Nucleus accumbens (tissue), 56 donors: ENCODE results near the gene MBD3L3.
"Not testable (repeated sequence)": the region's sequence is repeated elsewhere in the genome, so short reads cannot be mapped to it uniquely, and the experiment has no call there.

Source experiments
- DNase-seq, 56 donors: peaks; one replicate each; lab custom pipeline; 2025; lab: John Stamatoyannopoulos, UW

Gene MBD3L3

DNA sequence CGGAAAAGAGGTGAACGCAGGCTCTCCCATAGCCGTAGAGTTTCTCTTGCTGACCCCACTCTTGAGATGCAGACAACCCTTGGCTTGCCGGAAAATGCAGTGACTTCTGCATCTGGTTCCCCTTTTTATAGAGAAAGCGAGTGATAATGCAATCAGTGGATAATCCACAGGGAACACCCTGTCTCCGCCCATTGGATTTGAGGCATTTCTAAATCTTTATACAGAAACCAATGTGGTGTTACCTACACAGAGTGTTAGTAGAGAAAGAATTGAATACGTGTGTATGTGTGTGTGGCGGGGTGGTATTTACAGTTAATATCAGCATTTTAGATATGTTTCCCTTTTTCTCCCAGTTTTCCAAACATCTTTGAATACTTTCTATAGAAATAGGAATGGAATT lies at the start of gene MBD3L3:
MBD3L3 (minus strand) TSS at position 101 of the 400 bp plus-strand sequence; CDS start at position 30, 71 bp downstream.
- DNase-seq, result not testable (repeated sequence)

DNA sequence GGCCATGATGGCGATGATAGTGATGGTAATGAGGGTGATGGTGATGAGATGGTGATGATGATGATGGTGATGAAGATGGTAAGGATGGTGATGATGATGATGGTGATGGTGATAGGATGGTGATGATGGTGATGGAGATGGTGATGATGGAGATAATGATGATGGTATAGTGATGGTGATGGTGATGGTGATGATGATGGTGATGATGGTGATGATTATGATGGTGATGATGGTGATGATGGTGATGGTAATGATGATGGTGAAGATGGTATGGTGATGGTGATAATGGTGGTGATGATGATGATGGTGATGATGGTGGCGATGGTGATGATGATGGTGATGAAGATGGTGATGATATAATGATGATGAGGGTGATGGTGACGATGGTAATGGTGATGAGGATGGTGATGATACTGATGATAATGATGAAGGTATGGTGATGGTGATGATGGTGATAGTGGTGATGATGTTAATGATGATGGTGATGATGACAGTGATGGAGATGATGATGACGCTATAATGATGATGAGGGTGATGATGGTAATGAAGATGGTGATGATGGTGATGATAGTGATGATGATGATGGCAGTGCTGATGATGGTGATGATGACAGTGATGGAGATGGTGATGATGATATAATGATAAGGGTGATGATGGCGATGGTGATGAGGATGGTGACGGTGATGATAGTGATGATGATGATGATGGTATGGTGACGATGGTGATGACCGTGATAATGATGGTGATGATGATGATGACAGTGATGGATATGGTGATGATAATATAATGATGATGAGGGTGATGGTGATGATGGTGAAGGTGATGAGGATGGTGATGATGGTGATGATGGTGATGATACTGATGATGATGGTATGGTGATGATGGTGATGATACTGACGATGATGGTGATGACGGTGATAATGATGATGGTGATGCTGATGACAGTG lies 48.5 kb upstream of the MBD3L3 start:
- DNase-seq, result no peak

DNA sequence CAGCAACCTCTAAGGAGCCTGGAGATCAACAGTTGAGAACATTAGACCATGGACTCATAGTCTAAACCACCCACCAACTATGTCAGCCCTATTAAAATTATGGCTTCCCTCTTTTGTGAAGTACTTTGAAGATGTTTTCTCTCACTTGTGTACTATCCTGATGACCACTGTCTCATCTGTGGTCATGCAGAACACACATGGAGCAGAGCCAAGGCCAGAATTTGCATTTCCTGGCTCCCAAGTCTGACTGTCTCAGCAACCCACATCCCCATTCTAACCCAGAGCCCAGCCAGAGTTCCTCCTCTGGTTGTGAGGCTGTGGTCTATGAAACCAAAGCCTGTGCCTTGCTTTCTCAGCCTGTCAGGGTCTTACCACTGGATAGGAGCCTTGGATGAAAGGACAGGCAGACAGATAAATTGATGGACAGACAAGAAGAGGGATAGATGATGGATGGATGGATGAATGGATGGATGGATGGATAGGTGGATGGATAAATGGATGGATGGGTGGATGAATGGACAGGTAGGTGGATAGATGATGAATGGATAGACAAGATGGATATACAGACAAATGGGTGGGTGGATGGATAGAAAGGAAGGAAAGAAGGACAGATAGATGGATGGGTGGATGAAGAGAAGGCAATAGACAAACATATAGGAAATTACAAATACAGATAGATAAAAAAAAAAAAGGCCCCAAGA lies 46.4 kb upstream of the MBD3L3 start:
- DNase-seq, result peak in 4 of 56 donors; percentile 2 to 21 (median 8)

DNA sequence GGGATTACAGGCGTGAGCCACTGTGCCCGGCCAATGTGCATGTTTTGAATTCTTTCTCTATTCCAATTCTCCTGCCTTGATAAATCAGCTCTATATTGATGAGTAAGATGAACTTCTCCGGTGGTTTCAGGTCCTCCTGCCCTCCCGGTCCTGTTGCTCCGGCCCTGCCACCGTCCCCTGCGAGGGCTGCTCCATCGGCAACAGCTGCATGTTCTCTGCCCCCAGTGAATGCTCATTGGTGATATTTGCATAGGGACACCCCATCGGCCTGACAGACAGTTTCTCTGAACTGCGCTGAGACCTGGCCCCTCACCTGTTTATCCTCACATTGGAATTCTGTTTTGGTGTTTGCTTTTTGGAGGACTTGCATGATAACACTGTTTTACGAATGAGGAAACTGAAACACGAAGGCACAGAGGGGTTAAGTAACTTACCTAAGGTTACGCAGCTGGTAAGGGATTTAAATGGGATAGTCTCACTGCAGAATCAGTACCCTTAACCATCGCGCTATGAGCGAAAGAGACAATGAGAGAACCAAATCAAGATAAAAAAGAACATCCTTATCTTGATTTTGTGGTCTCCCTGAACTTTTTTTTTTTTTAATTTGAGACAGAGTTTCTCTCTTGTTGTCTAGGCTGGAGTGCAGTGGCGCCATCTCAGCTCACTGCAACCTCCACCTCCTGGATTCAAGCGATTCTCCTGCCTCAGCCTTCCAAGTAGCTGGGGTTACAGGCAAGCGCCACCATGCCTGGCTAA lies 43.2 kb upstream of the MBD3L3 start:
- no peak for DNase-seq

DNA sequence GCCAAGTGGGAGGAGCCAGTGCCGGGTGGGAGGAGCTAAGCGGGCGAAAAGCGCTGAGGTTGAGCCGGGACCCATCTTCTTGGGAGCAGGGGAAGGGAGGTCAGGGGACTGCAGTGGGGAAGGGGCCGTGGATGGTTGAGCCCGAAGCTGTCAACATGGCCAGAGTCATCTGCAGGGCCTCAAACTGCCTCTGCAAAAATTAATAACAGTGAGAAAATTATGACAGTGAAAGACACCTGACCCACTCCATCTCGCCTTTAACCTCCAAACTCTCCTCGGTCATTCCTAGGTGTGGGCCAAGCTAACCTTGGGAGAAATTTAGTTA lies 41.1 kb upstream of the MBD3L3 start:
- no peak for DNase-seq

DNA sequence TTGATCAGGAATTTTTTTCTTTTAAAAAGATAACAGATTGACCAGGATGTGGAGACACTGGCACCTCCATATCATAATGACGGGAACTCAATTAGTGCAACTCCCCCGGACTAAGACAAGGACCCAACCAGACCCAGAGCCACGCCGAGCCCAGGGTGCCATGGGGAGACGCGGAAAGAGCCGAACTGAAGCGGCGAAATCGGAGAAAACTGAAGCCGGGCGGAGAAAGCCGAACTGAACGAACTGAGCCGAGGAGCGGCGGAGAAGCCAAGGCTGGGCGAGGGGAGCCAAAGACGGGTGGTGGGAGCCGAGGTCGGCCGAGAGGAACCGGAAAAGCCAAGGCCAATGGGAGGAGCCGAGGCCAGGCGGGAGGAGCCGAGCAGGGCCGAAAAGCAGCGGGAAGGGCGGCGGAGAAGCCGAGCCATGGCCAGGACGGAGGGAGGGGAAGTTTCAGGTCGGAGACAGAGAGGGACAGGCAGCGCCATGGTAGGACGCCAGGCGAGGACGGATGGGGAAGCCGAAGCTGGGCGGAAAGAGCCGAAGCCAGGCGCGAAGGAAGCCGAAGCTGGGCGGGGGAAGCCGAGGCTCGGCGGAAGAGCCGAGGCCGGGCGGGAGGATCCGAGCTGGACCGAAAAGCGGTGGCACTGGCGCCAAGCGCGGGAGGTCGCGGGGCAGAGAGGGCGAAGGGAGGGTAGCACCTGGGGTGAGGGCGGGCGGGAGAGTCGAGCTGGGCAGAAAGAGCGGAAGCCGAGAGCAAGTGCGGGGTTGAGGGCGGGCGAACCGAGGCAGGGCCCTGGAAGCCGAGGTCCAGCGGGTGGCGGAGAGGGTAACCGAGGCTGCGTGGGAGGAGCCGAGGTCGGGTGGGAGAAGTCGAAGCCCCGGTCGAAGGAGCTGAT lies 40.5 kb upstream of the MBD3L3 start:
- DNase-seq, result peak in 55 of 56 donors; percentile 46 to 97 (median 90)

DNA sequence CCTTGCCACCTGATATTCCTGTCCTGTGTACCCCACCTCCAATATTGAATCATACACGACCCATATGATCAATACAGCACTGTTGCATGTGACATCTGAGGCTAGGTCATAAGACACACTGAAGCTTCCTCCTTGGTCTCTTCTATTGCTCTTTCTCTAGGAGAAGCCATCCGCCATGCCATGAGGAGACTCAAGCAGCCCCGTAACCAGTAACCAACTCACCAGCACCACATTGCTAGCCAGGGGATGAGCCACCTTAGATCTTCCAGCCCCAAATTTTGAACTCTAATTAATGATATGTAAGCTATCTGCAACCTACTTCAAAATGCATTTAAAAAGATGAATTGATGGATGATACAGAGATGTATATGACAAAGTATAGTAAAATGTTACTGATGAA lies 39.6 kb upstream of the MBD3L3 start:
- DNase-seq, result no peak

DNA sequence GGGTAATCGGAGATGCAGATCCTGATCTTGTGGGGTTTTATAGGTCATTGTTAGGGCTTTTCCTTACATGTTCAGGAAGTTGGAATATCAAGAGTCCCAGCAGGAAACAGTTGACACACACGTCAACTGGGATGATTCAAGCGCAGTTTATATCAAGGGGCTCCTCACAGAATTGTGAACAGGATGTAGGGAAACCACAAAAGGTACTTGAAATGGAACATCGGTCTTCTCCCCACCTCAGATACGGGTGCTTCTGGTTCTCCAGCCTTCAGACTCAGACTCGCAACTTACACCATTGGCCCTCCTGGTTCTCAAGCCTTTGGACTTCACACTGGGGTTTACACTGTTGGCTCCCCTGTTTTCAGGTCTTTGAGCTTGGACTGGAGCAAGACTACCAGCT lies 30.5 kb upstream of the MBD3L3 start:
- no peak for DNase-seq

DNA sequence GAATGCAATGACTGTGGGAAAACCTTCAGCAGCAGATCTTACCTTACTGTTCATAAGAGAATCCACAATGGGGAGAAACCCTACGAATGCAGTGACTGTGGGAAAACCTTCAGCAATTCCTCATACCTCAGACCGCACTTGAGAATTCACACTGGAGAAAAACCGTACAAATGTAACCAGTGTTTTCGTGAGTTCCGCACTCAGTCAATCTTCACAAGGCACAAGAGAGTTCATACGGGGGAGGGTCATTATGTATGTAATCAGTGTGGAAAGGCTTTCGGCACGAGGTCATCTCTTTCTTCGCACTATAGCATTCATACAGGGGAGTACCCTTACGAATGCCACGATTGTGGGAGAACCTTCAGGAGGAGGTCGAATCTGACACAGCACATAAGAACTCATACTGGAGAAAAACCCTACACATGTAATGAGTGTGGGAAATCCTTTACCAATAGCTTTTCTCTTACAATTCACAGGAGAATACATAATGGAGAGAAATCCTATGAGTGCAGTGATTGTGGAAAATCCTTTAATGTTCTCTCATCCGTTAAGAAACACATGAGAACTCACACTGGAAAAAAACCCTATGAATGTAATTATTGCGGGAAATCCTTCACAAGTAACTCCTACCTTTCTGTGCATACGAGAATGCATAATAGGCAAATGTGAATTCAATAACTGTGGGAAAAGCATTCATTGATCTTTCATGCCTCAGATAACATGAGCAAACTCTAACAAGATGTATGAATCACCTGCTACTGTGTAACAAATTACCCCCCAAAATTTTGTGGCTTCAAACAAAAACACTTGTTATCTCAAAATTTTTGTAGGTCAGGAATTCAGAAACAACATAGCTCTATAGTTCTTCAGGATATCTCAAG lies 24.8 kb upstream of the MBD3L3 start:
- no peak for DNase-seq

DNA sequence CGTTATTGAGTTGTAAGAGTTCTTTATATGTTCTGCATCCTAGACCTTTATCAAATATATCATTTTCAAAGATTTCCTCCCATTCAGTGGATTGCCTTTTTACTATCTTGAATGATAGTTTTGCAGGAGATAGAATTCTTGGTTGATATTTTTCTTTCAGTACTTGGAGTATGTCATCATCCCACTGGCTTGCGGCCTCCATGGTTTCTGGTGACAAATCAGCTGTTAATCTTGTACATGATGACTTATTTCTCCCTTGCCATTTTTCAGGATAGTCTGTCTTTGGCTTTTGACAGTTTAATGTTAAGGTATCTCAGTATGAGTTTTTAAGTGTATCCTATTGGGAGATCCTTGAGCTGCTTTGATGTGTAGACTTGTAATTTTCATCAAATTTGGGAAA lies 19.5 kb upstream of the MBD3L3 start:
- no peak for DNase-seq

DNA sequence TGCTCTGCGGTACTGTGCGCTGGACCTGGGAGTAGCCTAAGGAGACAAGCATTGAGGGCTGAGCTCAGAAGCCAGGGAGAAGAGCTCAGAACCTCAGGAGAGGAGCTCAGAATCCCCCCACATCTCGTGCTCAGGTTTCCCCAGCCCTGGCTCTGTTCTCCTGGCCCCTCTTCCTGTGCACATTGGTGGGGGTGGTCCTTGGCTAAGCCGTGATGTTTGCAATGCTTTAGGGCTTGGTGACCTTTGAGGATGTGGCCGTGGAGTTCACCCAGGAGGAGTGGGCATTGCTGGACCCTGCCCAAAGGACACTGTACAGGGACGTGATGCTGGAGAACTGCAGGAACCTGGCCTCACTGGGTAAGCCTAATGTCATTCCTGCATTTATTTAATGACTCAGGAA lies 17.7 kb upstream of the MBD3L3 start:
- DNase-seq, result no peak

DNA sequence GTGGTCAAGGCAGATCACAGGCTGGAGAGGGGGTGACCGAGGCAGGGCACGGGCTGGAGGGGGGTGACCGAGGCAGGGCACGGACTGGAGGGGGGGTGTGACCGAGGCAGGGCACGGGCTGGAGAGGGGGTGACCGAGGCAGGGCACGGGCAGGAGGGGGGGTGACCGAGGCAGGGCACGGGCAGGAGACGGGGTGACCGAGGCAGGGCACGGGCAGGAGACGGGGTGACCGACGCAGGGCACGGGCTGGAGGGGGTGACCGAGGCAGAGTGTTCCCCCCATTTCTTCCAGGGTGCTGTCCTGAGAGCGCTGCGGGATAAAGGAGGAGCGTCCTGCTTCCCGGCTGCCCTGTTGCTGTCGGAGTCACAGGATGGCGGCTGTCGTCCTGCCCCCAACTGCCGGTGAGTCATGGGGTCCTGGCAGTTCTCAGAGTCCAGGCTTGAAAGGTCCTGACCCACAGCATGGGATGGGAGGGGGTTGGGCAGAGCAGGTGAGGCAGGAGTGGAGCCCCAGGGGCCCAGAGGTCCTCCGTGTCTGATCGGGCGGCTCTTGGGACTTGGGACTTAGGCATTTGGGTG lies 16.3 kb upstream of the MBD3L3 start:
- no peak for DNase-seq

DNA sequence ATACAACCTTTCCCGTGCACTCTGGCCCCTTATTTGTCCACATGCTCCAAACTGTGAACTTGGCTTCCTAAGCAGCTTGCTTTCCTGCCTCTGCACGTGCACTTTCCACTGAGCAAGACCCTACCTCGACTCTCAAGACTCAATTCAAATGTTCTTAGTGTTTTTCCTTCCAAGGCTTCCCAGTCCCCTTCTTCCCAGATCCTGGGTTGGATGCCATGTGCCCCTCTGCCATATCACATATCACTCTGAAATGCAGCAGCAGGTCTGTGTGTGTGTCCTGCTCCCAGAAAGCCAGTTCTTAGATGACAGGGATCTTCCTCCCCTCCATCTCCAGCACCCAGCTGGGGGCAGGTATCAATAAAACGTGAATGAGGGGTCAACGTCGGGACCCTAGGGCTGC lies 14.1 kb upstream of the MBD3L3 start:
- DNase-seq, result no peak

DNA sequence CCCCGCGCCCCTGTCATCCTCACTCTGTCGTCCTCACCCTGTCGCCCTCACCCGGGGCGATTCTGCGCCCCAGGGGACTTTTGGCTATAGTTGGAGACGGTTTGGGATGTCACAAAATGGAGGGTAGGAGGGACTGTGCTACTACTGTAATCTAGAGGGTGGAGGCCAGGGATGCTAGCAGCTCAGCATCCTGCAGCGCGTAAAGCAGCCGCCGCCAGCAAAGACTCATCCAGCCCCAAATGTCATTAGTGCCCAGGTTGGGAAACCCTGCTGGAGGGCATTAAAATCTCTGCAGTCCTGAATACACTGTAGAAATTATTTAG lies 11.4 kb upstream of the MBD3L3 start:
- peak in 1 of 56 donors; percentile 48 for DNase-seq

DNA sequence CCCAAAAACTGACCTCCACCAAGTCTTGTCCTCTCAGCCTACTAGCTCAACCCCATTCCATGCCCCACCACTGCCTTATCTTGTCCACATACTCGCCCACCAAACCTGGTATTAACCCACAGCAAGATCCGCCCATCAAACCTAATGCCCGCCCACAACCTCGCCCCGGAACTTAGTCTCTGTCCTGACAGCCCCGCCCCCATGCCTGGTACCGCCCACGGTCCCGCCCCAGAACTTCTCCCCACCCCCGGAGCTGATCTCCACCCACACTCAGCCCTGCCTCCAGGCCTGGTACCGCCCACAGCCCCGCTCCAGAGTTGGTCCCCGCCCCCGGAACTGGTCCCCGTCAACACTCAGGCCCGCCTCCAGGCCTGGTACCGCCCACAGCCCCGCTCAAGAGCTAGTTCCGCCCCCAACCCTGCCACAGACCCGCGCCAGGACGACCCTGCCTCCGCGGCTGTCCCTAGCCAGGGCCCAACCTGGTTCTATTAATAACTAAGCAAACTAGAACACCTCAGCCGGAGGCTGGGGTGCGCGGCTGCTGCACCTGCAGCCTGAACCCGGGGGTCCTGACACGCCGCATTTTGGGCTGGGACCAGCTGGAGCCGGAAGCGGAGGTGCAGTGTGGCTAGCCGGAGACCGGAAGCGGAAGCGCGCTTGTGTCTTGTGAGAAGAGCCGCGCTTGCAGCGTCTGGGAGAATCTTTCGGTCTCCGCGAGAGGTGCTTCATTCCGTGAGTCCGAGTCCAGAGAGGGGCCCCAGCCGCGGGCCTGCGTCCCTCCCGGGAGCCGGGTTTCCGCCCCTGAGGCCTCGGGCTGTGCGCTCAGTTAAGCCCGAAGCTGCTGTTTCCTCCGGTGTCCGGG lies 10.8 kb upstream of the MBD3L3 start, which contains the start of gene ZNF557:
ZNF557 (plus strand) TSS at position 662 of the 862 bp plus-strand sequence. CDS start 5,372 bp downstream, outside the sequence.
- peak; percentile 41 to 99 (median 96) for DNase-seq

DNA sequence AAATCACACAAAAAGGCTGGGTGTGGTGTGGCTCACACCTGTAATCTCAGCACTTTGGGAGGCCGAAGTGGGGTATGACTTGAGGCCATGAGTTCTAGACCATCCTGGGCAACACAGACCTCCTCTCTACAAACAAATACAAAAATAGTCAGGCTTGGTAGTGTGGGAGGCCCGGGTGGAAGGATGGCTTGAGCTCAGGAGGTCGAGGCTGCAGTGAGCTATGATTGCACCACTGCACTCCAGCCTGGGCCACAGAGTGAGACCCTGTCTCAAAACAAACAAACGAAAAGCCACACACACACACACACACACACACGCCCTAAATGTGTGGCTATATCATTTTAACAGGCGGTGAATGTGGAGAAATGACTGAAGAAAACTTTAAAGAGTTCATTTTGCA lies 10.1 kb upstream of the MBD3L3 start:
- DNase-seq, result no peak

DNA sequence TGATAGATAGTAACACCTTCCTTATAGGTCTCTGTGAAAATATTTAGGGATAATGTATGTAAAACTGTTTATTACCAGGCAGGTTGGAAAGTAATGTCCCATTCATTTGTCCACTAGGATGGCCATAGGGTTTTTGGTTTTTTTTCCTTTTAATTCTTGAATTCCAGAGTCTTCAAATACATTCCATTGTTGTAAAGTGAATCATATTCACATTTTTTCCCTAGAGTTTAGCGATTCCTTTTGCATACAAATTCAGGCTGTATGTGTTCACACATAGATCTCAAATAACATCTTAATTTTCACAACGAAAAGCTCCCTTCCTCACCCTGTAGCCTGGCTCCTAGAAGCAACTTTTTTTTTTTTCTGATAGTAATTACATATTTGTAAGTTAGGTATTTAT lies 9.2 kb upstream of the MBD3L3 start:
- DNase-seq, result no peak

DNA sequence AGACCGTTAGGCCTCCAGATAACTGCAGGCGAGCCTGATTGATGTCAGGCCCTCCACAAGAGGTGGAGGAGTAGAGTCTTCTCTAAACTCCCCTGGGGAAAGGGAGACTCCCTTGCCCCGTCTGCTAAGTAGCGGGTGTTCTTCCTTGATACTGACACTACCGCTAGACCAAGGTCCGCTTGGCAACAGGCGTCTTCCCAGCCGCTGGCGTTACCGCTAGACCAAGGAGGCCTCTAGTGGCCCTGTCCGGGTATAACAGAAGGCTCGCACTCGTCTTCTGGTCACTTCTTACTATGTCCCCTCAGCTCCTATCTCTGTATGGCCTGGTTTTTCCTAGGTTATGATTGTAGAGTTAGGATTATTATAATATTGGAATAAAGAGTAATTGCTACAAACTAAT lies 8.6 kb upstream of the MBD3L3 start:
- not testable (repeated sequence) for DNase-seq
